HG02763 (cell line): ENCODE data around the gene PHACTR3.

Experiments
- ATAC-seq: cut with Tn5 transposase; IDR thresholded peaks from one replicate; pipeline ENCODE4 v1.9.1; 2021; ENCODE audit warnings: mild to moderate bottlenecking, moderate library complexity; ENCODE audit not compliant: unreplicated experiment

Gene PHACTR3

GRCh38 chr20:59772931-59773913, 168.9 kb downstream of the PHACTR3 start:
- no peak for ATAC-seq

- ATAC-seq: no peak
These were observed 169.9 kb downstream of the PHACTR3 start for GRCh38 chr20:59774204-59774641.

GRCh38 chr20:59774921-59775686, 170.8 kb downstream of the PHACTR3 start:
- ATAC-seq: no peak

DNA sequence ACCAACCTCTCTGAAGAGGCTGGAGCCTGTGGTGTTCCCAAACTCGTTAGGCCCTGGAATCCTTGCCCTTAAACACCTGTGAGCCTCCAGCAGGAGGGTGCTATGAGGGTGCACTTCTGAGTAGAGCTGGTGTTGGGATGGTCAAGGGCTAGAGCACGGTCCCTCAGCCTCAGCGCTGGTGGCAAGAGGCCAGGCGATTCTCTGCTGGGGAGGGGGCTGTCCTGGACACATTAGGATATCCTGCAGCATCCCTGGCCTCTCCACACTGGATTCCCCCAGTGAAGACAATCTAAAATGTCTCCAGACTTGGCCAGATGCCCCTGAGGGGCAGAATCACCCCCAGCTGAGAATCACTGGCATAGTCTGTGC, 171.3 kb downstream of the PHACTR3 start:
- ATAC-seq: no peak

DNA sequence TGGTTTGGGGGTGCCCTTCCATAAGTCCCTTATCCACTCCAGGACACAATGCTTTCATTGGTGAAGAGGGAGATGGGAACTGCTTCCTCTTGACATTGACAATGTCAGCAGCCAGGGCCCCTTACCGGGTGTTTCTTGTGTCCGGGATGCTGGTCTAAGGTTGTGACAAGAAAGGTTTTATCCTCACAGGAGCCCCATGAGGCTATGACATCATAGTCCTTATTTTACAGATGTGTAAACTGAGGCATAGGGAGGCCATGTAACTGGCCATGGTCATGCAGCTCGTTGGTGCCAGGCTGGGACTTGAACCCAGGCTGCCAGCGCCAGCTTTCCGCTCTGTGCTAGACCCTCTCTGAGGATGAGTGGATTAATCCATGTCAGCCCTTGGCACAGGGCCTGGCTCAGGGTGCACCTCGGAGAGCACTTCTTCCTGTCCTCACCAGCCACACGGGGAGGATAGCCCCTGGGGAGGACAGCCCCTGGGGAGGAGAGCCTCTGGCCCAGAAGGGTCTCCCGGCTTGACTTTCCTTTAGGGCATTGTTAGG, 171.8 kb downstream of the PHACTR3 start:
- ATAC-seq: no peak

GRCh38 chr20:59776626-59777330, 172.4 kb downstream of the PHACTR3 start:
- ATAC-seq: no peak

DNA sequence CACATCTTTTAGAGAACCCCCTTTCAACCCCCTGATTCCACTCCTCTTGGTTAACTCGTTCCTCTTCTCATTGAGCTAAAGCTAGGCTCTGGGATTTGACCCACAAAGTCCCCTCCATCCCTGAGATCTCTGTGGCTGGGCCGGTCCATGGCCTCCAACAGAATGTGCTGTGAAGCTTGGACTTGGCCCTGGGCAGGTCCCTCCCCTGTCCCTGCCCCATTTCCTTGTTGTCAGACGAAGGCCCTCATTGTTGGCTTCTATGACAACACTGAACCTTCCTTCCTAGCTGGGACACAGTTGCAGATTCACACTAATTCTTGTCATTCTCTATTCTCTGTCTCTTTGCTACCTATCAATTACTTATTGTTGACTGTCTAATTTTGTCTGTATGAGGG, 173.0 kb downstream of the PHACTR3 start:
- no peak for ATAC-seq

DNA sequence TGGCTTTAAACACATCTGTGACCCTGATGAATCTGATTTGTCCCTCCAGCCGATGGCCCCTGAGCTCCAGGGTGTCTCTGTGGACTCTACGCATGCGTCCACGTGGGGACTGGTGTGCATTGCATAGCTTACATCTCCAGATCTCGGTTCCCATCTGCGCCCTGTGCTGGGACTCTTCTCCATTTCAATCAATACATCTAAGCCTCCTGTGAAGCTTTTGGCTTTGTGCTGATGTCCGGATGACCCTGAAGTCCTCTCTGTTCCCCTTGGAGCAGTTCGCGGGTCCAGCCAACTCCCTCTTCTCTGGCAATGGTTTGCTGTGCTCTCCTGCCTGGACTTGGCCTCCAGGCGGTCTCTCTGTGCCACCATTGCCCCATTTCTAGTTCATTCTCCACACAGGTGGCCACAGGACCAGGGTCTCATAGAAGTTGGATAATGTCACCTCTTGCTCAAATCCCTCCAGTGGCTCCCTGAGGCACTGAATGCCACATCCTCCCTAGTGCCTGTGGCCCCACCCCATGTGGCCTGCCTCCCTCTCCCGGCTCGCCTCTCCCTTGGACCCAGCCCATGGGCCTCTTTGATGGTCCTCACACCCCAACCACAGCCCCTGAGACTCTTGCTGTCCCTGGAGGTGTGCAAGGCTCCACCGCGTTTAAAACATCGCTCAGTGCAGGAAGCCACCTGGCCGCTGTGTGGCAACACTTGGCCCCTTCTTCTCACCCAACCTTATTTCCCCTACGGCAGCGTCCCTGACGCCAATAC, 173.7 kb downstream of the PHACTR3 start:
- no peak for ATAC-seq

DNA sequence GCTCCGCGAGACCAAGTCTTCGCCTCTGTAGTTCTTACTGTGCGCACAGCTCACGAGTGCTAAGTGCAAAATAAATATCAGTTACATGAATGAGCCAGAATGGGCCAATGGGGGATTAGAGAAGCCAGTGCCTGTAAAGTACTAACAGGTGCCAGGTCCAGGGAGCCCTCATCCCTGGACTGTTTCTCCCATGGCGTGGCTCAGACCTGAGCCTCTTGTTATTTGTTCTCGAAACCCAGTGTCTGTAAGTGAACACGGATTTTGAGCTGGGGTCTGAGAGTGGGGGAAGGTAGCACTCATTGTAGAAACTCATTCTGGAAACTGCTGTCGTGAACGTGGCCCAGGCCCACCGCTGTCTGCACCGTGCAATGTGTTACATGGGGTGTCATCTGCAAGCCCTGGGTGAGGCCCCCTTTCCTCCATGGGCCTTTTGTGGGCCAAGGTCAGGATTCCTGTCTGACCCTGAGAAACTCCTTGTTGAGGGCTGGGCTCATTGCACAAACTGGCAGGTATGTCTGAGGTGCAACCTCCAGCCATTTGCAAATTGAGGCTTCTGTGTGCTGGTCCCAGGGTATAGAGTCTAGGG, 174.4 kb downstream of the PHACTR3 start:
- no peak for ATAC-seq

GRCh38 chr20:59779656-59780380, 175.5 kb downstream of the PHACTR3 start:
- ATAC-seq: no peak

DNA sequence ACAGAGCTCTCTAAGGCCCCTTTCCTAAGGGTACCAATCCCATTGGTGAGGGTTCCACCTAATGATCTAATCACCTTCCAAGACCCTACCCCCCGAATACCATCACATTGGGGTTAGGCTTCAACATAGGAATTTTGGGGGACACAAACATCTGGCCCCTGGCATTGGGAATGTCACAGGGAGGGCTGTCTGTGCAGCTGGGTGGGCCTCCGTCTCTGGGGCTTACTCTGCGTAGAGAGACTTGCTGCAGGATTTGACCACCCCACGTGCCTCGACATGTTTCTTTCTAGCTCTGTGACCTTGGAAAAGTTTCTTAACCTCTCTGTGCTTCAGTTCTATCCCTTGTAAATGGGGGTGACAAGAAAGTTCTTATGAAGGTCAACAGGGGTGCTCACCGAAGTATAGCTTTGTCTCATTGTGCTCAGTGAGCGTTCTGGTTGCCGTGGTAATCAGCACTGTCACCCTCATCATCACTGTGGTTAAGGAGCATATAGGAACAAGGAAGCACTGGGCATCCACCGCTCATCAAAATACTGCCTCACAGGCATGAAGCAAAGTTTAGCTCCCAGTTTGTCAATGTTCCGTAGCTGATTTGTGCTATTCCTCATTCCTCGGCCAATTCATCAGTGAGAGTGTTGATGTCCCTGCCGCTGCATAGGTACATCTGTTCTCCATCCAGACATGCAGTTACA, 176.3 kb downstream of the PHACTR3 start:
- ATAC-seq: no peak

DNA sequence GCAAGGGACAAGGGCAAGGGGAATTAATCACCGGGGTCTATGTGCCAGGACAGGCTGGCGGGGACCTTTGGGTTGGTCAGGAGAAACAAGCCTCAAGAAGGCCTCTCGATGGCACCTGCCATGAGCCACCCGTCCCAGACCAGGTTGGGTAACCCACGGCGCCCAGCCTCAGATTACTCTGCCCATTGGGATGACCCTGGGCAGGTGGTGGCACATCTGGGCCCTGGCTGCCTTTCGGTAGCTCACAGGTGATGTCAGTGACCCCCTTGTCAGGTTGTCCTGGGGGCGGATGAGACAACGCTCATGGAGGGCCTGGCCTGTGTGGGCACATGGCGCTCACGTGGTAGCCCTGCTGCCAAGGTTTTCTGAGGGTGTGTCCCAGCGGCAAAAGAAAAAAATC, 176.9 kb downstream of the PHACTR3 start:
- no peak for ATAC-seq

GRCh38 chr20:59782986-59783640, 178.8 kb downstream of the PHACTR3 start:
- ATAC-seq: no peak

- ATAC-seq: no peak
These were observed 179.3 kb downstream of the PHACTR3 start for GRCh38 chr20:59783641-59784010.

GRCh38 chr20:59784365-59784764, 180.0 kb downstream of the PHACTR3 start:
- ATAC-seq: no peak

- ATAC-seq: no peak
These were observed 180.7 kb downstream of the PHACTR3 start for GRCh38 chr20:59784791-59785668.

DNA sequence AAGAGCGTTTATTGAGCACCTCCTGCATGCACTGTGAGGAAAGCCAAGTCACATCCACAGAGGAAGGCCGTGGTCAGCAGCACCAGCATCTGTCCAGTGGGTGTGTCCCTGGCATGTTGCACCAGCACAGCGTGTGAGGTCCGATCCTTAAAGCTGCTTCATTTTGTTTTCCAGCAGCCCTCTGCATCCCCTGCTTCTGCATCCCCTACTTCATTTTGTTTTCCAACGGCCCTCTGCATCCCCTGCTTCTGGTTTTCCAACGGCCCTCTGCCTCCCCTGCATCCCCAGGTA, 181.3 kb downstream of the PHACTR3 start:
- no peak for ATAC-seq
